NCI-H146 (cell line): Measurements from ENCODE around the gene PPP1R16B.

Experiments
- DNase-seq: peaks from one replicate; lab custom pipeline; 2025; lab: John Stamatoyannopoulos, UW

PPP1R16B gene

GRCh38 chr20:38877483-38877882 lies 72.0 kb downstream of the PPP1R16B start:
- DNase-seq: no peak

GRCh38 chr20:38878866-38879265 lies 73.4 kb downstream of the PPP1R16B start:
- no peak for DNase-seq

- no peak for DNase-seq
Observed at GRCh38 chr20:38880952-38881735, 75.6 kb downstream of the PPP1R16B start.

- DNase-seq: no peak
Observed at GRCh38 chr20:38881806-38882440, 76.4 kb downstream of the PPP1R16B start.

GRCh38 chr20:38882600-38882999 lies 77.1 kb downstream of the PPP1R16B start:
- no peak for DNase-seq

- peak; percentile 62 for DNase-seq
Observed at GRCh38 chr20:38883081-38883980, 77.8 kb downstream of the PPP1R16B start.

- DNase-seq: no peak
Observed at GRCh38 chr20:38883981-38884733, 78.7 kb downstream of the PPP1R16B start.

- DNase-seq: no peak
Observed at GRCh38 chr20:38885357-38885756, 79.9 kb downstream of the PPP1R16B start.

- no peak for DNase-seq
Observed at GRCh38 chr20:38888059-38888831, 82.7 kb downstream of the PPP1R16B start.

GRCh38 chr20:38889050-38889449 lies 83.6 kb downstream of the PPP1R16B start:
- no peak for DNase-seq

- no peak for DNase-seq
Observed at GRCh38 chr20:38889792-38890496, 84.4 kb downstream of the PPP1R16B start.

- DNase-seq: no peak
Observed at GRCh38 chr20:38890497-38890818, 85.0 kb downstream of the PPP1R16B start.

- DNase-seq: no peak
Observed at GRCh38 chr20:38892091-38892981, 86.8 kb downstream of the PPP1R16B start.

- DNase-seq: no peak
Observed at GRCh38 chr20:38893056-38893564, 87.6 kb downstream of the PPP1R16B start.

GRCh38 chr20:38893565-38894090 lies 88.1 kb downstream of the PPP1R16B start:
- peak; percentile 83 for DNase-seq

GRCh38 chr20:38894091-38894847 lies 88.8 kb downstream of the PPP1R16B start:
- peak; percentile 63 for DNase-seq

GRCh38 chr20:38895098-38895949 lies 89.8 kb downstream of the PPP1R16B start:
- no peak for DNase-seq
